Measurements from ENCODE around the gene ELMO1.

The ELMO1 gene

GRCh38 chr7:37327288-37327687 lies 121.4 kb downstream of the ELMO1 start:
- no peak overlapping the region for H3K4me3 ChIP-seq (ENCODE audit: low read depth, low read length)
- no peaks in the 10 kb centered on the region for H3K36me3 ChIP-seq (ENCODE audit: control insufficient read depth, insufficient read depth, low read length)
- H3K27ac ChIP-seq (ENCODE audit: low read depth, low read length): no peak overlapping the region
- H3K9ac ChIP-seq (ENCODE audit: low read depth, low read length): no peak overlapping the region
- H3K27me3 ChIP-seq (ENCODE audit: control insufficient read depth, insufficient read depth, low read length): no peaks in the 10 kb centered on the region
- H3K9me3 ChIP-seq (ENCODE audit: control insufficient read depth, insufficient read depth, low read length): no peaks in the 10 kb centered on the region
- 0 out of 2 replicates have a peak, but pooled peaks cover 5% of the 10 kb centered on the region for H3K4me1 ChIP-seq (ENCODE audit: control insufficient read depth, insufficient read depth, low read length)

GRCh38 chr7:37323966-37324365 lies 124.7 kb downstream of the ELMO1 start:
- Histone ChIP-seq H3K27ac (ENCODE audit: low read depth, low read length) (no peak overlapping the region), H3K27me3 (ENCODE audit: control insufficient read depth, insufficient read depth, low read length) (no peaks in the 10 kb centered on the region), H3K4me3 (ENCODE audit: low read depth, low read length) (no peak overlapping the region), H3K9ac (ENCODE audit: low read depth, low read length) (no peak overlapping the region), H3K4me1 (ENCODE audit: control insufficient read depth, insufficient read depth, low read length) (0 out of 2 replicates have a peak, but pooled peaks cover 5% of the 10 kb centered on the region), H3K9me3 (ENCODE audit: control insufficient read depth, insufficient read depth, low read length) (no peaks in the 10 kb centered on the region), H3K36me3 (ENCODE audit: control insufficient read depth, insufficient read depth, low read length) (no peaks in the 10 kb centered on the region)

GRCh38 chr7:37322831-37323230 lies 125.8 kb downstream of the ELMO1 start:
- Histone ChIP-seq H3K27me3 (ENCODE audit: control insufficient read depth, insufficient read depth, low read length) (no peaks in the 10 kb centered on the region), H3K4me1 (ENCODE audit: control insufficient read depth, insufficient read depth, low read length) (0 out of 2 replicates have a peak, but pooled peaks cover 5% of the 10 kb centered on the region), H3K9me3 (ENCODE audit: control insufficient read depth, insufficient read depth, low read length) (no peaks in the 10 kb centered on the region), H3K4me3 (ENCODE audit: low read depth, low read length) (no peak overlapping the region), H3K9ac (ENCODE audit: low read depth, low read length) (no peak overlapping the region), H3K36me3 (ENCODE audit: control insufficient read depth, insufficient read depth, low read length) (no peaks in the 10 kb centered on the region), H3K27ac (ENCODE audit: low read depth, low read length) (no peak overlapping the region)

- H3K27me3 ChIP-seq (ENCODE audit: control insufficient read depth, insufficient read depth, low read length): no peaks in the 10 kb centered on the region
- no peak overlapping the region for H3K27ac ChIP-seq (ENCODE audit: low read depth, low read length)
- no peaks in the 10 kb centered on the region for H3K4me1 ChIP-seq (ENCODE audit: control insufficient read depth, insufficient read depth, low read length)
- H3K9me3 ChIP-seq (ENCODE audit: control insufficient read depth, insufficient read depth, low read length): no peaks in the 10 kb centered on the region
- H3K36me3 ChIP-seq (ENCODE audit: control insufficient read depth, insufficient read depth, low read length): no peaks in the 10 kb centered on the region
- H3K4me3 ChIP-seq (ENCODE audit: low read depth, low read length): no peak overlapping the region
- no peak overlapping the region for H3K9ac ChIP-seq (ENCODE audit: low read depth, low read length)
Measured at GRCh38 chr7:37320848-37321468, 127.7 kb downstream of the ELMO1 start.

GRCh38 chr7:37320140-37320847 lies 128.4 kb downstream of the ELMO1 start:
- Histone ChIP-seq H3K4me1 (ENCODE audit: control insufficient read depth, insufficient read depth, low read length) (no peaks in the 10 kb centered on the region), H3K4me3 (ENCODE audit: low read depth, low read length) (no peak overlapping the region), H3K36me3 (ENCODE audit: control insufficient read depth, insufficient read depth, low read length) (no peaks in the 10 kb centered on the region), H3K27ac (ENCODE audit: low read depth, low read length) (no peak overlapping the region), H3K27me3 (ENCODE audit: control insufficient read depth, insufficient read depth, low read length) (no peaks in the 10 kb centered on the region), H3K9ac (ENCODE audit: low read depth, low read length) (no peak overlapping the region), H3K9me3 (ENCODE audit: control insufficient read depth, insufficient read depth, low read length) (no peaks in the 10 kb centered on the region)

DNA sequence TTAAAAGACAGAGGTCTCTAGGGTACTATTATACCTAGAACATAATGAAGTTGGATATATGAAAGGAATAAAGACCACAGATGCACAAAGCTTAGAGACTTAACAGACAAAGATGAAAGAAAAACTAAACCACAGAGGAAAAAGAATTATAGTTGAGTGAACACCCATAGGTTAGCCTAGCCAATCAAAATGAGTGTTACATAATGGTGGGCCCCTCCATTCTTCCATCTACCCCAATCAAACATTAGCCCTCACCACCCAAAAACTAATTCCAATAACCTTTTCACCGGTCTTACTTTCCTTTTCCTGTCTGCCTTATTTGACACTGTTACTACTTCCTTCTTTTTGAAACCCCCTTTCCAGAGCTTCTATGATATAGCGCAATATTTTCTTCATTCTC lies 130.1 kb downstream of the ELMO1 start:
- no peak overlapping the region for H3K27ac ChIP-seq (ENCODE audit: low read depth, low read length)
- H3K36me3 ChIP-seq (ENCODE audit: control insufficient read depth, insufficient read depth, low read length): no peaks in the 10 kb centered on the region
- no peaks in the 10 kb centered on the region for H3K9me3 ChIP-seq (ENCODE audit: control insufficient read depth, insufficient read depth, low read length)
- H3K9ac ChIP-seq (ENCODE audit: low read depth, low read length): no peak overlapping the region
- H3K4me1 ChIP-seq (ENCODE audit: control insufficient read depth, insufficient read depth, low read length): no peaks in the 10 kb centered on the region
- H3K4me3 ChIP-seq (ENCODE audit: low read depth, low read length): no peak overlapping the region
- no peaks in the 10 kb centered on the region for H3K27me3 ChIP-seq (ENCODE audit: control insufficient read depth, insufficient read depth, low read length)

DNA sequence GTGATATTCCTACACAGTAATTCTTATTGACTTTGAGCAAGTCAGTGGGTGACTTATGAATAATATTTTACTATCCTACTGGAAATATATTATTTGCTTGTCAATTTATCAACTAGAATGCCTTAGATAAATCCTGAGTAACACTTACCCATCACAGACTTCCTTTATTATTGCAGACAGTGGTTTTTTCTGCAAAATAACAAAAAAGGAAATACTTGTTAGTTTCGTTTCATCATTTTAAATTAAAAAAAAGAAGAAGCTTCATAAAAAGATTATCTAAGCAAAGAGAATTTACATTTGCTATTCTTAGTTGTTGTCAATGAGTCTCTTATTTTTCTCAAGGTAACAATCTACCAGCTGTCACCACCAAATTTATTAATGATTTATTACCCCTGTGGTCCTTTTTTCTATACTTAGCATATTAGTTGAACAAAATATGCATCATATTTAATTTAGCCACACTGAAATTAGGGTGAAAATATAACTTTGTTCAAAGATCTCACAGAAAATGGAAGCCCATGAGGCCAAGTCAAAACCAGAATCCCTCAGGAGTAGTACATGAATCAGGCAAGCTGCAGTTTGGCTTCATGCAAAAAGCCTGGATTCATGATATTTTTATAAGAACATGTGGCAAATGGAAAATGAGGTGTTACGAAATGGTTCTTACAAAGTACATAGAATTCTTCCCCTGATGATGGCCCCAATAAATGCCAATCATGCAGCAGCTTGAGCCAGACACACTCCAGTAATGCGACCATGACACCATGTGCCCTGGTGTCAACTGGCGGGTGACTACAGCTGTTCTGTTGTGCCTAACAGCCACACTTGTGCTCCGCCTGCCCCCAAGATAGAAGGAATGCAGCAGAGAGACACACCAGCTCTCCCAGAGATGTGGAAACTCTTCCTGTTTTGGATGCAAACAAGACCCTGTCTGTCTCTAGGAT lies 132.6 kb downstream of the ELMO1 start:
- Histone ChIP-seq H3K27me3 (ENCODE audit: control insufficient read depth, insufficient read depth, low read length) (no peaks in the 10 kb centered on the region), H3K36me3 (ENCODE audit: control insufficient read depth, insufficient read depth, low read length) (no peaks in the 10 kb centered on the region), H3K9me3 (ENCODE audit: control insufficient read depth, insufficient read depth, low read length) (no peaks in the 10 kb centered on the region), H3K9ac (ENCODE audit: low read depth, low read length) (no peak overlapping the region), H3K27ac (ENCODE audit: low read depth, low read length) (no peak overlapping the region), H3K4me3 (ENCODE audit: low read depth, low read length) (no peak overlapping the region), H3K4me1 (ENCODE audit: control insufficient read depth, insufficient read depth, low read length) (no peaks in the 10 kb centered on the region)

DNA sequence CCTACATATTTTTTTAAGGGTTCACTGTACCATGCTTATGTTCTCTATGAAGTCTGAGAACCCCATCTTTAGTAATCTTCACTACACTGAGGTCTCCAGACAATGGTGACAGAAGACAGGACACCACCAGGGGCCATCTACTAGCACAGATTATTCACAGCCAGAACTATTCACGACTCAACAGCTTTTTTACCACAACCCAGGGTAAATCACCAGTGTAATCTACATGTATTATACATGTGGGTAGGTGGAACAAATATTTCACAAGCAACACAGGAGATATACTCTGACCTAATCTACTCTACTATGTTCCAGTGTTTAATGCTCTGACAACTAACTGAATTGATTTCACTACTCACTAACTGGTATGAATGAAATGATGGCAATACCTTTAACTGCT lies 136.1 kb downstream of the ELMO1 start:
- Histone ChIP-seq H3K9ac (ENCODE audit: low read depth, low read length) (no peak overlapping the region), H3K27me3 (ENCODE audit: control insufficient read depth, insufficient read depth, low read length) (no peaks in the 10 kb centered on the region), H3K4me3 (ENCODE audit: low read depth, low read length) (no peak overlapping the region), H3K27ac (ENCODE audit: low read depth, low read length) (no peak overlapping the region), H3K4me1 (ENCODE audit: control insufficient read depth, insufficient read depth, low read length) (0 out of 2 replicates have a peak, but pooled peaks cover 3% of the 10 kb centered on the region), H3K36me3 (ENCODE audit: control insufficient read depth, insufficient read depth, low read length) (no peaks in the 10 kb centered on the region), H3K9me3 (ENCODE audit: control insufficient read depth, insufficient read depth, low read length) (no peaks in the 10 kb centered on the region)

DNA sequence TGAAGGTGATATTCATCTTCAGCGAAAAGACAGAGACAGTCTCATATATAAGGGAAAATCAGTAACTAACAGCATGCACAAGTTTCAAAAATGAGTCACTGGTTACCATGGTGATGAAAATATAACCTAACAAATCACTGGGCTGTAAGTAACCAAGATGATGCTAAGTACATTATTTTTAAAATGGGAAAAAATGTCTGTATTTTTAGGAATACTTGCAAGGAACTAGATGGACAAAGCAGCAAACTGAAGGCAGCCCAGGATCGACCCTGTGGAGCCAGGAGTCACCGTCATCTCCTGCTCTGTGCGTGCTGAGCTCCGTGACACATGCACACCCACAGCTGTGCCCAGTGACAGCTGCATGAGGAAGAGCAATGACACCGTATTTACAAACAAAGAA lies 137.3 kb downstream of the ELMO1 start:
- Histone ChIP-seq H3K36me3 (ENCODE audit: control insufficient read depth, insufficient read depth, low read length) (no peaks in the 10 kb centered on the region), H3K27me3 (ENCODE audit: control insufficient read depth, insufficient read depth, low read length) (no peaks in the 10 kb centered on the region), H3K9me3 (ENCODE audit: control insufficient read depth, insufficient read depth, low read length) (no peaks in the 10 kb centered on the region), H3K27ac (ENCODE audit: low read depth, low read length) (no peak overlapping the region), H3K9ac (ENCODE audit: low read depth, low read length) (no peak overlapping the region), H3K4me1 (ENCODE audit: control insufficient read depth, insufficient read depth, low read length) (0 out of 2 replicates have a peak, but pooled peaks cover 3% of the 10 kb centered on the region), H3K4me3 (ENCODE audit: low read depth, low read length) (no peak overlapping the region)

GRCh38 chr7:37310327-37311080 lies 138.2 kb downstream of the ELMO1 start:
- H3K27ac ChIP-seq (ENCODE audit: low read depth, low read length): no peak overlapping the region
- H3K9ac ChIP-seq (ENCODE audit: low read depth, low read length): no peak overlapping the region
- 0 out of 2 replicates have a peak, but pooled peaks cover 3% of the 10 kb centered on the region for H3K4me1 ChIP-seq (ENCODE audit: control insufficient read depth, insufficient read depth, low read length)
- H3K9me3 ChIP-seq (ENCODE audit: control insufficient read depth, insufficient read depth, low read length): no peaks in the 10 kb centered on the region
- no peaks in the 10 kb centered on the region for H3K36me3 ChIP-seq (ENCODE audit: control insufficient read depth, insufficient read depth, low read length)
- no peaks in the 10 kb centered on the region for H3K27me3 ChIP-seq (ENCODE audit: control insufficient read depth, insufficient read depth, low read length)
- no peak overlapping the region for H3K4me3 ChIP-seq (ENCODE audit: low read depth, low read length)

Data from HUES48 (cell line).